Activated T-helper 1 cell treated with anti-CD3 and anti-CD28 coated beads, Interleukin-12 subunit alpha, Interleukin-12 subunit beta, Interleukin-2, Interleukin-4 antibody, amounts not matched to agents 30 ng/mL and 10 ng/mL and 1 ng/mL, durations not matched to agents 14 hours and 24 hours and 36 hours (primary cell): ENCODE results near the gene ERCC5. TPM values are rescaled to one million over a fixed set of nuclear protein-coding genes. Genes with fewer than 3 reads are reported as not detected.

Experiments used
- DNase-seq: peaks from one replicate; pipeline ENCODE4 v3.0.0; 2021; ENCODE audit warnings: low spot score
- H3K27ac Mint-ChIP-seq: one replicate; pipeline ENCODE4 v1.8.0; 2021; ENCODE audit warnings: mild to moderate bottlenecking, mixed read lengths
- H3K27me3 Mint-ChIP-seq: one replicate; pipeline ENCODE4 v1.8.0; 2022; ENCODE audit warnings: mild to moderate bottlenecking, moderate library complexity, mixed read lengths; ENCODE audit not compliant: insufficient read depth
- H3K36me3 Mint-ChIP-seq: one replicate; pipeline ENCODE4 v1.8.0; 2021; ENCODE audit warnings: low read depth, mixed read lengths
- H3K4me1 Mint-ChIP-seq: one replicate; pipeline ENCODE4 v1.8.0; 2021; ENCODE audit warnings: low read depth, mixed read lengths
- H3K4me3 Mint-ChIP-seq: one replicate; pipeline ENCODE4 v1.8.0; 2021; ENCODE audit warnings: mild to moderate bottlenecking, moderate library complexity, mixed read lengths
- H3K9me3 Mint-ChIP-seq: one replicate; pipeline ENCODE4 v1.8.0; 2021; ENCODE audit warnings: mixed read lengths
- intact Hi-C: fragments of 100-400 bp; cut with micrococcal nuclease; formaldehyde crosslinking; loops from one replicate; pipeline ENCODE4 v1.15.1; 2024
- total RNA-seq: library from RNA; stranded (reverse); gene quantifications from 2 replicates; pipeline ENCODE4 v1.2.3, GENCODE V29; 2022

ERCC5 gene
- total RNA-seq, 1 donor from 2014 or later = 42.4 TPM

- peaks cover 15% of the 10 kb centered on the region for H3K36me3 Mint-ChIP-seq
- no peak overlapping the region for H3K4me3 Mint-ChIP-seq
- intact Hi-C loops = loop anchor here (5.0 kb wide), 2 partner anchors 167 to 1222 kb away; no protein-coding TSS in a partner anchor
- DNase-seq = no peak
- no peaks in the 10 kb centered on the region for H3K9me3 Mint-ChIP-seq
- H3K27me3 Mint-ChIP-seq = no peaks in the 10 kb centered on the region
- peaks cover 58% of the 10 kb centered on the region for H3K4me1 Mint-ChIP-seq
- peak overlapping the region; percentile 16 for H3K27ac Mint-ChIP-seq
Observed at GRCh38 chr13:102848956-102849355, 3.1 kb downstream of the ERCC5 start.

- Mint-ChIP-seq H3K9me3 (no peaks in the 10 kb centered on the region), H3K27me3 (no peaks in the 10 kb centered on the region), H3K4me3 (no peak overlapping the region), H3K4me1 (peaks cover 46% of the 10 kb centered on the region), H3K27ac (no peak overlapping the region), H3K36me3 (peaks cover 28% of the 10 kb centered on the region)
- DNase-seq = no peak
- intact Hi-C loops = no loop called here
Observed at GRCh38 chr13:102852556-102852955, 6.7 kb downstream of the ERCC5 start.

- H3K27ac Mint-ChIP-seq = peak overlapping the region; percentile 75
- H3K27me3 Mint-ChIP-seq = no peaks in the 10 kb centered on the region
- no peaks in the 10 kb centered on the region for H3K9me3 Mint-ChIP-seq
- peak overlapping the region; percentile 31 for H3K4me3 Mint-ChIP-seq
- intact Hi-C loops = no loop called here
- peaks cover 47% of the 10 kb centered on the region for H3K36me3 Mint-ChIP-seq
- DNase-seq = no peak
- H3K4me1 Mint-ChIP-seq = peaks cover 34% of the 10 kb centered on the region
Observed at GRCh38 chr13:102854675-102855074, 8.8 kb downstream of the ERCC5 start.

- DNase-seq = no peak
- Mint-ChIP-seq H3K27ac (no peak overlapping the region), H3K36me3 (peaks cover 51% of the 10 kb centered on the region), H3K4me3 (no peak overlapping the region), H3K27me3 (no peaks in the 10 kb centered on the region), H3K9me3 (no peaks in the 10 kb centered on the region), H3K4me1 (peaks cover 23% of the 10 kb centered on the region)
- intact Hi-C loops = no loop called here
Observed at GRCh38 chr13:102856557-102856956, 10.7 kb downstream of the ERCC5 start.

- no peak for DNase-seq
- H3K27ac Mint-ChIP-seq = no peak overlapping the region
- no peaks in the 10 kb centered on the region for H3K9me3 Mint-ChIP-seq
- H3K36me3 Mint-ChIP-seq = peaks cover 67% of the 10 kb centered on the region
- no peaks in the 10 kb centered on the region for H3K4me1 Mint-ChIP-seq
- H3K27me3 Mint-ChIP-seq = no peaks in the 10 kb centered on the region
- intact Hi-C loops = no loop called here
- H3K4me3 Mint-ChIP-seq = no peak overlapping the region
Observed at GRCh38 chr13:102862624-102863210, 16.9 kb downstream of the ERCC5 start.

- intact Hi-C loops = no loop called here
- Mint-ChIP-seq H3K27ac (no peak overlapping the region), H3K4me1 (no peaks in the 10 kb centered on the region), H3K4me3 (no peak overlapping the region), H3K27me3 (no peaks in the 10 kb centered on the region), H3K36me3 (peaks cover 61% of the 10 kb centered on the region), H3K9me3 (no peaks in the 10 kb centered on the region)
- no peak for DNase-seq
Observed at GRCh38 chr13:102863590-102863989, 17.8 kb downstream of the ERCC5 start.

GRCh38 chr13:102868366-102868936, 22.6 kb downstream of the ERCC5 start:
- intact Hi-C loops = no loop called here
- Mint-ChIP-seq H3K27me3 (no peaks in the 10 kb centered on the region), H3K27ac (peak overlapping the region; percentile 53), H3K4me1 (peaks cover 17% of the 10 kb centered on the region), H3K9me3 (no peaks in the 10 kb centered on the region), H3K4me3 (no peak overlapping the region), H3K36me3 (peaks cover 54% of the 10 kb centered on the region)
- DNase-seq = no peak

GRCh38 chr13:102869948-102870676, 24.3 kb downstream of the ERCC5 start:
- peaks cover 52% of the 10 kb centered on the region for H3K36me3 Mint-ChIP-seq
- H3K27ac Mint-ChIP-seq = peak overlapping the region; percentile 13
- H3K4me3 Mint-ChIP-seq = no peak overlapping the region
- no peak for DNase-seq
- H3K9me3 Mint-ChIP-seq = no peaks in the 10 kb centered on the region
- intact Hi-C loops = loop anchor here (1.0 kb wide), 1 partner anchor 46 kb away; no protein-coding TSS in a partner anchor
- H3K27me3 Mint-ChIP-seq = no peaks in the 10 kb centered on the region
- H3K4me1 Mint-ChIP-seq = peaks cover 21% of the 10 kb centered on the region

- DNase-seq = peak; percentile 17
- Mint-ChIP-seq H3K4me3 (no peak overlapping the region), H3K27ac (peak overlapping the region; percentile 13), H3K27me3 (no peaks in the 10 kb centered on the region), H3K9me3 (no peaks in the 10 kb centered on the region), H3K36me3 (peaks cover 53% of the 10 kb centered on the region), H3K4me1 (peaks cover 21% of the 10 kb centered on the region)
- intact Hi-C loops = loop anchor here (1.0 kb wide), 1 partner anchor 45 kb away; no protein-coding TSS in a partner anchor
Observed at GRCh38 chr13:102870677-102871415, 25.0 kb downstream of the ERCC5 start.

- Mint-ChIP-seq H3K27me3 (no peaks in the 10 kb centered on the region), H3K4me1 (peaks cover 25% of the 10 kb centered on the region), H3K4me3 (no peak overlapping the region), H3K27ac (peak overlapping the region; percentile 82), H3K9me3 (no peaks in the 10 kb centered on the region), H3K36me3 (peaks cover 57% of the 10 kb centered on the region)
- DNase-seq = no peak
- intact Hi-C loops = loop anchor here (2.0 kb wide), 1 partner anchor 479 kb away; no protein-coding TSS in a partner anchor
Observed at GRCh38 chr13:102872131-102872530, 26.3 kb downstream of the ERCC5 start.

GRCh38 chr13:102872531-102872930, 26.7 kb downstream of the ERCC5 start:
- Mint-ChIP-seq H3K4me1 (peaks cover 25% of the 10 kb centered on the region), H3K27me3 (no peaks in the 10 kb centered on the region), H3K4me3 (no peak overlapping the region), H3K36me3 (peaks cover 55% of the 10 kb centered on the region), H3K9me3 (no peaks in the 10 kb centered on the region), H3K27ac (peak overlapping the region; percentile 82)
- intact Hi-C loops = loop anchor here (2.0 kb wide), 1 partner anchor 480 kb away; no protein-coding TSS in a partner anchor
- no peak for DNase-seq

- intact Hi-C loops = loop anchor here (1.0 to 2.0 kb wide), 3 partner anchors 26 to 481 kb away; partner anchors contain the start of gene BIVM
- Mint-ChIP-seq H3K36me3 (peaks cover 50% of the 10 kb centered on the region), H3K4me1 (peaks cover 25% of the 10 kb centered on the region), H3K27ac (peak overlapping the region; percentile 19), H3K4me3 (no peak overlapping the region), H3K9me3 (no peaks in the 10 kb centered on the region), H3K27me3 (no peaks in the 10 kb centered on the region)
- DNase-seq = no peak
Observed at GRCh38 chr13:102873653-102874052, 27.8 kb downstream of the ERCC5 start.
